BJ (cell line): ENCODE data around the gene FAM237A. TPM values are rescaled to one million over a fixed set of nuclear protein-coding genes. Genes with fewer than 3 reads are reported as not detected.

Experiments
- CTCF ChIA-PET: fragments of 350-600 bp; formaldehyde crosslinking; extraction: SDS; loops from one replicate; lab custom pipeline; 2021; ENCODE audit warnings: antibody characterized with exemption, inconsistent platforms; lab: Yijun Ruan, JAX
- POLR2A ChIA-PET: fragments of 300-600 bp; sonication (Branson Sonifier 250); formaldehyde crosslinking; extraction: SDS; loops from one replicate; lab custom pipeline; 2021; ENCODE audit warnings: antibody characterized with exemption; lab: Charles Lee
- DNase-seq: peaks from one replicate; pipeline ENCODE4 v3.0.0-alpha.2; 2011; ENCODE audit warnings: low read depth
- H3K27me3 ChIP-seq: 2 replicates; pipeline ENCODE4 v1.6.0; 2011; ENCODE audit warnings: low read length; ENCODE audit not compliant: control insufficient read depth, insufficient read depth
- H3K36me3 ChIP-seq: 2 replicates; pipeline ENCODE4 v1.5.1; 2011; ENCODE audit warnings: low read length; ENCODE audit not compliant: control insufficient read depth, insufficient read depth
- H3K4me3 ChIP-seq: 2 replicates; pipeline ENCODE4 v1.5.1; 2011; ENCODE audit warnings: low read depth, mild to moderate bottlenecking, control low read depth, low read length
- polyA plus RNA-seq: library from polyadenylated mRNA; depleted of rRNA; stranded (reverse); fragments of >200 nt; gene quantifications from 2 replicates; pipeline ENCODE4 v1.2.3, GENCODE V29; 2011
- TF ChIP-seq, protein P1 (sequence below): IDR thresholded peaks from 2 replicates; pipeline ENCODE4 v1.5.1; 2011; ENCODE audit warnings: low read depth, mild to moderate bottlenecking, control low read depth, inconsistent platforms, low read length, moderate library complexity; ENCODE audit not compliant: insufficient read depth

FAM237A gene
- polyA plus RNA-seq, 1 experiment: not detected

DNA sequence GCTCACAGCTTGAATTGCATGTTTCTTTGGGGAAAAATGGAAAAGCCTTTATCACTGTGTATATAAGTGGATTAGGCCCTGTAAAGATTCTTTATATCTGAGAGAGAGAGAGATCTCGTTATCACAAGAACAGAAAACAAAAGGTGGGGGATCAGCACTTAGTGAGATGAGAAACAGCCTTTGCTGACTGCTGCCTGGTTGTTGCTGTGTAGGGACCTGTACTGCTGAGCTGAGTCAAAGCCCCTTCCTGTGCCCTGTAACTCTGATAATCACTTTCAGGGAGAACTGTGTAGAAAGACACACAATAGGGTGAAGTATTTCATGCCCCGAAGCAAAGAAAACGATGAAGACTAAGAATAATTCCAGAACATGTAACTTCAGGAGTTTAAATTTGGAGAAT, 30.6 kb upstream of the FAM237A start:
- TF ChIP-seq, protein P1, sequence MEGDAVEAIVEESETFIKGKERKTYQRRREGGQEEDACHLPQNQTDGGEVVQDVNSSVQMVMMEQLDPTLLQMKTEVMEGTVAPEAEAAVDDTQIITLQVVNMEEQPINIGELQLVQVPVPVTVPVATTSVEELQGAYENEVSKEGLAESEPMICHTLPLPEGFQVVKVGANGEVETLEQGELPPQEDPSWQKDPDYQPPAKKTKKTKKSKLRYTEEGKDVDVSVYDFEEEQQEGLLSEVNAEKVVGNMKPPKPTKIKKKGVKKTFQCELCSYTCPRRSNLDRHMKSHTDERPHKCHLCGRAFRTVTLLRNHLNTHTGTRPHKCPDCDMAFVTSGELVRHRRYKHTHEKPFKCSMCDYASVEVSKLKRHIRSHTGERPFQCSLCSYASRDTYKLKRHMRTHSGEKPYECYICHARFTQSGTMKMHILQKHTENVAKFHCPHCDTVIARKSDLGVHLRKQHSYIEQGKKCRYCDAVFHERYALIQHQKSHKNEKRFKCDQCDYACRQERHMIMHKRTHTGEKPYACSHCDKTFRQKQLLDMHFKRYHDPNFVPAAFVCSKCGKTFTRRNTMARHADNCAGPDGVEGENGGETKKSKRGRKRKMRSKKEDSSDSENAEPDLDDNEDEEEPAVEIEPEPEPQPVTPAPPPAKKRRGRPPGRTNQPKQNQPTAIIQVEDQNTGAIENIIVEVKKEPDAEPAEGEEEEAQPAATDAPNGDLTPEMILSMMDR: no peak
- ChIA-PET POLR2A (no interaction called here), CTCF (no interaction called here)
- H3K27me3 ChIP-seq: no peaks in the 10 kb centered on the region
- H3K4me3 ChIP-seq: no peak overlapping the region
- H3K36me3 ChIP-seq: no peaks in the 10 kb centered on the region
- DNase-seq: no peak

DNA sequence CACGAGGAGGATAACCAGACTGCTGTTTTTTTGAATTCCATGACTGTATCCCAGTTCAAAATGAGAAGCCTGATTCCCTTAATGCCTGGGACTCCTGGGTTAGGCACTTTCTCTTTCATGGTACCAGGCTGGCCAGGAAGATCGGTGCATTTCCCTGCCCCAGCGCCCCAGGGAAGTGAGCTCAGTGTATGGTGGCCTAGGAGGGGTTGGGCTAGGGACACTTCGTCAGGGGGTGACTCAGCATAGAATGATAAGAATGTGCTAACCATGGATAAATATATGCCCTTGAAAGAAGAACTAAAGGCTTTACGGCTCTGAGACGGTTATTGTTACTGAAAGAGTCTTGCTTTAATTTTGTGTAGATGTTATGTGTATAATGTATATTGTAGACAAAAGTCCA, 27.5 kb upstream of the FAM237A start:
- ChIA-PET POLR2A (no interaction called here), CTCF (no interaction called here)
- no peaks in the 10 kb centered on the region for H3K27me3 ChIP-seq
- H3K4me3 ChIP-seq: no peak overlapping the region
- TF ChIP-seq, protein P1: no peak
- no peak for DNase-seq
- H3K36me3 ChIP-seq: no peaks in the 10 kb centered on the region

DNA sequence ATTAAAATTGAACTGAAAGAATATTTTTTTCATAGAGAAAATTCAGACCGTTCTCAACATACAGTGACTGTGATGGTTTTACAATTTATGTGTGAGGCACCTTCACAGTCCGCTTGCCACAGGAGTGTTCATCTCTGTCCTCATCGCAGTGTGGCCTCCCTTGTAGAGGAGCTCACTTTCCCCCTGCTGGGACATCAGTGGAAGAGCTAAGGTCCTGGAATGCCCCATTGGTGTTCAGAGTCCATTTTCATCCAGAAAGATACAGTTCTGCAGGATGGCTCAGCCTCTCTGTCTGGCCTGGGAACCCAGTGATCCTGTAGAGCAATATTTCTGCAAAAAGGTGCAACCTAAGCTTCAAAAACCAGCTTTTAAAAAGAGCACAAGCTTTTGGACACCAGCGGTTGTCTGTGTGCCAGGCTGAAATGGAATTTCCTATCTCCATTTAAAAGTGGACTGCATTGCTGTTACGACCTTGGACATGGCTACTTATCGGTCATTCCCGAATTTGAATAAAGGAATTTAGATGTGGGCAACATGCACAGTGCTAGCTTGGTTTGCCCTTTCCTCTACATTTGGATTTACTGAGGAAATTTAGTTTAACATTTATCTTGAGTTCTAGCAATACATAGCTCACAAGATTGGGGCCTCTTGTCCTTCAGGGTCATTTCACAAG, 26.7 kb upstream of the FAM237A start:
- no peak overlapping the region for H3K4me3 ChIP-seq
- no peaks in the 10 kb centered on the region for H3K27me3 ChIP-seq
- ChIA-PET POLR2A (no interaction called here), CTCF (no interaction called here)
- no peaks in the 10 kb centered on the region for H3K36me3 ChIP-seq
- DNase-seq: no peak
- TF ChIP-seq, protein P1: no peak

DNA sequence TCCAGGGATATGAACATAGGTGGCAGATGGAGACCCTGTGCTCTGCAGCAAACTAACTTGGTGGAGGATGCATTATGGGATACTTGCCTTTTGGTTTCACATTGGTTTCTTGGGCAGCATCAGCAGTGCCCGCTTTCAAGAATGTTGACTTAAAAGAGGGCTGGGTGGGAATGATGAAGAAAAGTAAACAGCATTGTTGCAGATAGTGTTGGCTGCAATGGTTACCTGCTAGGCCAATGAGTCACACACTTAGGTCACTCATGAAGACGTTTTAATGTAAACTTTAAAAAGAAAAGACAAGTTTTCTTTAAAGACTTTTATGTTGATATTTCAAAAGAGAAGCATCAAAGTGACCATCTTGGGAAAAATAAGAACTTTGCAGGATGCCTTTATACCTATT, 26.1 kb upstream of the FAM237A start:
- DNase-seq: no peak
- CTCF ChIA-PET: no interaction called here
- POLR2A ChIA-PET: no interaction called here

DNA sequence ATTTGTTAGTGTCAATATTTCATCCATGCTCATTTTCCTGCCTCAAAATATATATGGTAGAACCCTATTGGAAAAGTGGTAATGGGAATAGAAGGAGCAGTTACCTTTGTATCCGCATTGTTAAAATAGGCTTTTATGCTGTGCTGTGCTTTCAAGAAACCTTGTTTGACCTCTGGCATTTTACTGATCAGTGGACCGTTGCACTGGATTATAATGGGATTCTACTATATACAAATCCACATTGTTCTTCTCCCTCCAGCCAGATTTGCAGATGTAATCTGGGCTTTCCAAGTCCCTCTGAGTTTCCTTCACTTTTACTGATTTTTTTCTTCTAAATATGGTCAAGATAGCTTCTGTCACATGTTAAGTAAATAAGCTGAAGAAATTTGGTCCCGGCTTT, 23.3 kb upstream of the FAM237A start:
- TF ChIP-seq, protein P1: no peak
- no peaks in the 10 kb centered on the region for H3K36me3 ChIP-seq
- DNase-seq: no peak
- POLR2A ChIA-PET: no interaction called here
- H3K4me3 ChIP-seq: no peak overlapping the region
- H3K27me3 ChIP-seq: no peaks in the 10 kb centered on the region
- CTCF ChIA-PET: no interaction called here

More for the DNA sequence above, 26.1 kb upstream of the FAM237A start:
- TF ChIP-seq, protein P1: no peak
- Histone ChIP-seq H3K4me3 (no peak overlapping the region), H3K36me3 (no peaks in the 10 kb centered on the region), H3K27me3 (no peaks in the 10 kb centered on the region)
